Measurements from ENCODE around the gene FKBP1C. TPM values are rescaled to one million over a fixed set of nuclear protein-coding genes. Genes with fewer than 3 reads are reported as not detected.

The FKBP1C gene
- total RNA-seq, 4 donors from 2014 or later = 0.17 to 0.34 (median 0.32) TPM; not detected in 1

DNA sequence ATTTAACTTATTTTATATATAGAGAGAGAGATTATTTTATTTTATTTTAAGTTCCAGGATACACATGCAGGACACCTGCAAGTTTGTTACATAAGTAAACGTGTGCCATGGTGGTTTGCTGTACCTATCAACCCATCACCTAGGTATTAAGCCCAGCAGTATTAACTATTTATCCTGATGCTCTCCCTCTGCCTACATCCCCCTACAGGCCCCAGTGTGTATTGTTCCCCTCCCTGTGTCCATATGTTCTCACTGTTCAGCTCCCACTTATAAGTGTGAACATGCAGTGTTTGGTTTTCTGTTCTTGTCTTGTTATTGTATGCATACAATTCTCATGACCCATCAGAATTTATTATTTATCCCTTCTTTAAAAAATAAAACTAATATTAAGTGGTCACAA, 34.6 kb downstream of the FKBP1C start:
- H3K4me1 ChIP-seq = no peaks in the 10 kb centered on the region
- H3K4me3 ChIP-seq = no peak overlapping the region
- no peaks in the 10 kb centered on the region for H3K9me3 ChIP-seq
- intact Hi-C loops (cut with DNase I) = no loop called here
- DNase-seq (ENCODE audit: extremely low spot score) = no peak
- TF ChIP-seq POLR2A (IDR thresholded peaks at IDR 0.05; ENCODE audit: low read depth) (no peak), POLR2AphosphoS5 (IDR thresholded peaks at IDR 0.05) (no peak), CTCF (IDR thresholded peaks at IDR 0.05) (no peak), EP300 (IDR thresholded peaks at IDR 0.05) (no peak)
- H3K27ac ChIP-seq (replicated peaks in 1 of 4) = no peak overlapping the region
- 69% methylated on average over 1 of the region's 1 CpG for WGBS
- H3K36me3 ChIP-seq = no peaks in the 10 kb centered on the region
- H3K27me3 ChIP-seq = no peaks in the 10 kb centered on the region

GRCh38 chr6:63246581-63246980, 35.3 kb downstream of the FKBP1C start:
- Histone ChIP-seq H3K27me3 (no peaks in the 10 kb centered on the region), H3K27ac (replicated peaks in 1 of 4) (no peak overlapping the region), H3K4me1 (no peaks in the 10 kb centered on the region), H3K36me3 (no peaks in the 10 kb centered on the region), H3K9me3 (no peaks in the 10 kb centered on the region), H3K4me3 (no peak overlapping the region)
- intact Hi-C loops (cut with DNase I) = no loop called here
- no peak for DNase-seq (ENCODE audit: extremely low spot score)
- TF ChIP-seq POLR2A (IDR thresholded peaks at IDR 0.05; ENCODE audit: low read depth) = no peak
- TF ChIP-seq CTCF (IDR thresholded peaks at IDR 0.05) = no peak
- TF ChIP-seq POLR2AphosphoS5 (IDR thresholded peaks at IDR 0.05) = no peak
- no peak for TF ChIP-seq EP300 (IDR thresholded peaks at IDR 0.05)

DNA sequence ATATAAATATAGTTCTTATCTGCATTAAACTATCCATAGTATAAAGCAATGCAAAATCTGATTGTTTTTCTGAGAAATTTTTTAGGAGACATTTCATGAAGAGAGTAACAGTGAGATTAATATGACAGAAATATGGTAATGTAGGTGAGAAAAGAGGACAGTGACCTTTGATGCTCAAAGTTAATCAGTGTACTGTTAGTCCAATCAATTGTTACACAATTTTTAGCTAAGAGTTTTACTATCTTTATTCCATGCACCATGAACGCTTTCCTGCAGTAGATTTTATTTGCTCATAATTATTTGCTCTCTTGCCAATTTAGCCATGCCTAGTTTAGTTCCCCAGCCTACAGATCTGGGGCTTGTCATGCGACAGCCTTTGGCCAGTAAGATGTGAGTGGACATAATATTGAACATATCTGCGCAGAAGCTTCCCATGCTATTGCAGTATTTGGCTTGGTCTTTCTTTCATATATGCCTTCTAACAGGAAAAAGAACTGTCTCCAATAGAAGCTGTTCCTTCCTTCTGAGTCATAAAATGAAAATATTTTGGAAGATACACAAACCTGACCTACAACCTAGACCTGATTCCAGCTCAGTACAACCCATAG, 38.7 kb downstream of the FKBP1C start:
- WGBS = 91% methylated on average over 3 of the region's 3 CpGs
- intact Hi-C loops (cut with DNase I) = no loop called here
- no peak overlapping the region for H3K27ac ChIP-seq (replicated peaks in 1 of 4)

DNA sequence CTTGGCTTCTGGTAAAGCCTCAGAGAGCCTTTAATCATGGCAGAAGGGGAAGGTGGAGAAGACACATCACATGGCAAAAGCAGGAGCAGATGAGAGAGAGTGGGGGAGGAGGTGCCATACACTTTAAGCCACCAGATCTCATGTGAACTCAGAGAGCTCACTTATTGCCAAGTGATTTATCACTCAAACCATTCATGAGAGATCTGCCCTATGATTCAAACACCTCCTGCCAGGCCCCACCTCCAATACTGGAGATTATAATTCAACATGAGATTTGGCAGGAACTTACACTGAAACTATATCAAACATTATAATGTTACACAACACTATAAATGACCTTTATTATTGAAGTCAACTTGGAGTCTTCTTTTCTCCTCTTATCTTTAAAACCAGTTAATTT, 47.9 kb downstream of the FKBP1C start:
- no peaks in the 10 kb centered on the region for H3K36me3 ChIP-seq
- no peak overlapping the region for H3K27ac ChIP-seq (replicated peaks in 1 of 4)
- TF ChIP-seq CTCF (IDR thresholded peaks at IDR 0.05) (no peak), POLR2A (IDR thresholded peaks at IDR 0.05; ENCODE audit: low read depth) (no peak), EP300 (IDR thresholded peaks at IDR 0.05) (no peak), POLR2AphosphoS5 (IDR thresholded peaks at IDR 0.05) (no peak)
- H3K9me3 ChIP-seq = no peaks in the 10 kb centered on the region
- DNase-seq (ENCODE audit: extremely low spot score) = no peak
- no peaks in the 10 kb centered on the region for H3K27me3 ChIP-seq
- no peaks in the 10 kb centered on the region for H3K4me1 ChIP-seq
- H3K4me3 ChIP-seq = no peak overlapping the region
- intact Hi-C loops (cut with DNase I) = no loop called here

More for the DNA sequence above, 38.7 kb downstream of the FKBP1C start:
- no peak for DNase-seq (ENCODE audit: extremely low spot score)
- TF ChIP-seq POLR2AphosphoS5 (IDR thresholded peaks at IDR 0.05) = no peak
- TF ChIP-seq CTCF (IDR thresholded peaks at IDR 0.05) = no peak
- no peak for TF ChIP-seq POLR2A (IDR thresholded peaks at IDR 0.05; ENCODE audit: low read depth)
- TF ChIP-seq EP300 (IDR thresholded peaks at IDR 0.05) = no peak
- Histone ChIP-seq H3K9me3 (no peaks in the 10 kb centered on the region), H3K36me3 (no peaks in the 10 kb centered on the region), H3K4me1 (no peaks in the 10 kb centered on the region), H3K27me3 (no peaks in the 10 kb centered on the region), H3K4me3 (no peak overlapping the region)

DNA sequence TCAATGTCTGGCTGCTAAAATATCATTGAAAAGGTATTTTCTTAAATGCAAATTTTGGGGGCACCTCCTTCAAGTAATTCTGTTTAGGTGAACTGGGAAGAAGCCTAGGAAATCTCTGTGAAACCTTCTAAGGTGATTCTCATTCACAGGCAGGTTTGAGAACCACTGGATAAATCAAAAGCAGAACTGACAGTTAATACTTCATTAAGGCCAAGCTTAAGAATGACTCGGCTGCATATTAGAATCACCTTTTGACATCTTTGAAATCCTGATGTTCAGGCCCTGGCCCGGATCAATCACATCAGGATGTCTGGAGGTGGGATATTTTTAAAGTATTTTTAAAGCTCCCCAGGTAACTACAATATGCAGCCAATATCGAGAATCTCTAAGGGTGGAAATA, 50.6 kb downstream of the FKBP1C start:
- intact Hi-C loops (cut with DNase I) = no loop called here
- 82% methylated on average over 3 of the region's 3 CpGs for WGBS

More for the DNA sequence above, 50.6 kb downstream of the FKBP1C start:
- no peak for DNase-seq (ENCODE audit: extremely low spot score)
- Histone ChIP-seq H3K4me1 (no peaks in the 10 kb centered on the region), H3K9me3 (no peaks in the 10 kb centered on the region), H3K27ac (replicated peaks in 1 of 4) (no peak overlapping the region), H3K4me3 (no peak overlapping the region), H3K36me3 (no peaks in the 10 kb centered on the region), H3K27me3 (no peaks in the 10 kb centered on the region)
- TF ChIP-seq POLR2A (IDR thresholded peaks at IDR 0.05; ENCODE audit: low read depth) (no peak), CTCF (IDR thresholded peaks at IDR 0.05) (no peak), POLR2AphosphoS5 (IDR thresholded peaks at IDR 0.05) (no peak), EP300 (IDR thresholded peaks at IDR 0.05) (no peak)

Data from esophagus muscularis mucosa (tissue), 4 donors.